ENCODE results near the gene EFCAB14. TPM values are rescaled to one million over a fixed set of nuclear protein-coding genes. Genes with fewer than 3 reads are reported as not detected.

EFCAB14 gene
- total and polyA plus RNA-seq, 2 of the 8 experiments (the other 6 are each of a cell fraction or from before 2014, with no cell fraction given) = 19.4 to 40.4 TPM

DNA sequence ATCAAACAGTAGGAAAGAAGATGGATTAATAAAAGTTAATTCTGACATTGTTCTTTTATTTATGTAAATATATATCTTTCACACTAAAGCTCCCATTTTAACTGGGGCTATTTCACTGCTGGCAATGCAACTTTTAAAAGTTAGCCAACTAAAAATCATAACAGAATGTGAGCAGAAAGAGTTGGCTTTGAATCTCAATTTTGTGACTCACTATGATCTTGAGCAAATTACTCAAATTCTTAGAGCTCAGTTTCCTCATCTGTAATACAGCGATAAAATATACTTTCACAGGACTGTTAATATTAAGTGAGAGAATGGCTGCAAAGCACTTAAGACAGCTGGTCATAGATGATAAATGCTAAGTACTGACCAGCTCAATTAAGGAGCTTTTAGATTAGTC is 10.8 kb downstream of the EFCAB14 start:
- Histone ChIP-seq H2AFZ (ENCODE audit: low read length) (no peak overlapping the region), H3K36me3 (ENCODE audit: control insufficient read depth in 2 of 4, insufficient read depth in 4 of 4, low read length in 3 of 4) (peaks cover 5 to 42% (median 31%) of the 10 kb centered on the region in 4 experiments), H2BK20ac (ENCODE audit: low read length) (no peak overlapping the region), H3K4me2 (ENCODE audit: insufficient read depth in 1 of 2, low read depth in 2 of 2, low read length in 2 of 2) (no peak overlapping the region), H3K14ac (ENCODE audit: insufficient read length) (no peak overlapping the region), H3K4me1 (replicated peaks in 1 of 4; ENCODE audit: control insufficient read depth in 3 of 4, insufficient read depth in 4 of 4, low read length in 3 of 4) (no peaks in the 10 kb centered on the region), H3K79me1 (ENCODE audit: low read depth, low read length) (no peaks in the 10 kb centered on the region; the same call in 1 of the 2 replicates), H3K4ac (replicated peaks; ENCODE audit: insufficient read length, low read depth, low read length) (no peak overlapping the region), H2BK15ac (ENCODE audit: low read length) (no peak overlapping the region), H3K79me2 (ENCODE audit: control insufficient read depth in 1 of 2, insufficient read depth in 2 of 2, low read length in 2 of 2) (no peaks in the 10 kb centered on the region), H4K20me1 (replicated peaks in 1 of 2; ENCODE audit: control insufficient read depth in 1 of 2, insufficient read depth in 2 of 2, low read length in 2 of 2) (peaks cover 0 to 1% of the 10 kb centered on the region in 2 experiments), H3K9me3 (ENCODE audit: insufficient read depth in 2 of 2, low read depth in 1 of 2, low read length in 1 of 2) (no peaks in the 10 kb centered on the region), H3K23me2 (ENCODE audit: low read depth, low read length) (no peaks in the 10 kb centered on the region), H3K27me3 (replicated peaks in 1 of 4; ENCODE audit: control insufficient read depth in 3 of 4, extremely low read depth in 1 of 4, insufficient read depth in 3 of 4, low read length in 3 of 4) (no peaks in the 10 kb centered on the region), H3K23ac (ENCODE audit: insufficient read length) (no peak overlapping the region), H2AK5ac (ENCODE audit: low read depth, low read length) (no peak overlapping the region), H4K8ac (ENCODE audit: extremely low read depth, insufficient read depth, low read length) (no peak overlapping the region), H2BK12ac (ENCODE audit: low read depth, low read length) (no peak overlapping the region), H2BK5ac (ENCODE audit: low read depth, low read length) (no peak overlapping the region), H3K56ac (replicated peaks; ENCODE audit: insufficient read length, low read depth, low read length) (no peak overlapping the region), H4K91ac (replicated peaks; ENCODE audit: insufficient read length, low read length) (no peak overlapping the region), H3K4me3 (ENCODE audit: extremely low read depth in 1 of 4, insufficient read depth in 2 of 4, low read depth in 3 of 4, low read length in 4 of 4) (no peak overlapping the region), H3K9ac (replicated peaks in 1 of 4; ENCODE audit: extremely low read depth in 1 of 4, low read depth in 3 of 4, low read length in 3 of 4) (no peak overlapping the region), H3K18ac (ENCODE audit: extremely low read depth, low read length) (no peak overlapping the region), H4K5ac (ENCODE audit: insufficient read length, low read depth, low read length) (no peak overlapping the region), H2BK120ac (replicated peaks; ENCODE audit: low read depth, low read length) (no peak overlapping the region), H3K27ac (ENCODE audit: low read depth, low read length) (no peak overlapping the region)
- POLR2A ChIA-PET (ENCODE audit: partially characterized antibody) = interaction anchor here (0.7 to 2.0 kb wide), 2 partner anchors 10 to 94 kb away, joined by 3 to 11 read pairs; partner anchors contain the start of gene EFCAB14
- DNase-seq (ENCODE audit: low read depth in 1 of 2, low spot score in 2 of 2) = no peak
- 93% methylated on average over 1 of the region's 1 CpG; no CpG with 5 or more reads in 1 of the 2 experiments for WGBS, 2 experiments (ENCODE audit: extremely low coverage in 1 of 2, insufficient coverage in 1 of 2, insufficient read length in 1 of 2, insufficient replicate concordance in 2 of 2, low coverage in 1 of 2, low lambda C conversion rate in 2 of 2, missing lambda C conversion rate in 1 of 2)
- CTCF ChIA-PET (ENCODE audit: partially characterized antibody) = interaction anchor here (0.7 to 1.1 kb wide), 2 partner anchors 18 to 680 kb away, joined by 3 read pairs; no protein-coding TSS in a partner anchor
- no peak for FAIRE-seq
- TF ChIP-seq TCF12 (IDR thresholded peaks at IDR 0.05; ENCODE audit: low read depth, low read length) (no peak), CBX5 (IDR thresholded peaks at IDR 0.05; ENCODE audit: low read depth, low read length) (no peak), HDAC6 (IDR thresholded peaks at IDR 0.05; ENCODE audit: low read depth, low read length) (no peak), KDM4A (IDR thresholded peaks at IDR 0.05; ENCODE audit: low read depth, low read length, severe bottlenecking) (no peak), TEAD4 (IDR thresholded peaks at IDR 0.05; ENCODE audit: low read depth, low read length) (no peak), SUZ12 (IDR thresholded peaks at IDR 0.05; ENCODE audit: low read length) (no peak), TAF7 (optimal IDR thresholded peaks at IDR 0.05; ENCODE audit: borderline replicate concordance, low read depth, low read length) (no peak), POLR2A (IDR thresholded peaks at IDR 0.05; ENCODE audit: control extremely low read depth in 1 of 2, low read depth in 2 of 2, low read length in 2 of 2) (no peak), HDAC2 (IDR thresholded peaks at IDR 0.05; ENCODE audit: borderline replicate concordance in 1 of 2, low read depth in 2 of 2, low read length in 2 of 2) (no peak), CTBP2 (IDR thresholded peaks at IDR 0.05; ENCODE audit: borderline replicate concordance, insufficient read depth, insufficient read length, low read length) (no peak), BCL11A (IDR thresholded peaks at IDR 0.05; ENCODE audit: low read depth in 2 of 2, low read length in 2 of 2) (no peak), CREB1 (IDR thresholded peaks at IDR 0.05) (no peak), POU5F1 (IDR thresholded peaks at IDR 0.05; ENCODE audit: low read depth, low read length) (no peak), SIN3A (conservative IDR thresholded peaks at IDR 0.05 in 1 of 2, IDR thresholded peaks at IDR 0.05 in 1 of 2; ENCODE audit: low read depth in 1 of 2, low read length in 2 of 2) (no peak), ZNF274 (IDR thresholded peaks at IDR 0.05; ENCODE audit: borderline replicate concordance, extremely low read depth, low read length) (no peak)
